AG04450 (cell line): ENCODE measurements around the gene SDR39U1. TPM values are rescaled to one million over a fixed set of nuclear protein-coding genes. Genes with fewer than 3 reads are reported as not detected.
"Not testable (repeated sequence)": the region's sequence is repeated elsewhere in the genome, so short reads cannot be mapped to it uniquely, and the experiment has no call there.

Source experiments
- CTCF ChIA-PET: fragments of 300-600, 350-600 bp; formaldehyde crosslinking; extraction: SDS; loops from one replicate; lab custom pipeline; 2022; ENCODE audit warnings: antibody characterized with exemption, inconsistent platforms; lab: Charles Lee
- POLR2A ChIA-PET: fragments of 350-600 bp; formaldehyde crosslinking; extraction: SDS; loops from one replicate; lab custom pipeline; 2021; ENCODE audit warnings: antibody characterized with exemption, inconsistent platforms; lab: Yijun Ruan, JAX
- DNase-seq: peaks from one replicate; pipeline ENCODE4 v3.0.0-alpha.2; 2011; ENCODE audit warnings: low read depth, low spot score
- H3K27ac ChIP-seq: one replicate; pipeline ENCODE4 v1.5.1; 2012; ENCODE audit warnings: low read depth, low read length, control low read depth
- H3K27me3 ChIP-seq: one replicate; pipeline ENCODE4 v1.6.0; 2012; ENCODE audit warnings: low read length; ENCODE audit not compliant: control insufficient read depth, insufficient read depth
- H3K4me3 ChIP-seq: 2 replicates; pipeline ENCODE4 v1.5.1; 2011; ENCODE audit warnings: mild to moderate bottlenecking, low read depth, low read length, control low read depth
- H3K9me3 ChIP-seq: 2 replicates; pipeline ENCODE4 v1.5.1; 2012; ENCODE audit warnings: low read length; ENCODE audit not compliant: control insufficient read depth, insufficient read depth
- CTCF ChIP-seq: IDR thresholded peaks from 2 replicates; pipeline ENCODE4 v1.5.1; 2011; ENCODE audit warnings: low read depth, low read length, control low read depth, inconsistent platforms
- polyA plus RNA-seq: library from polyadenylated mRNA; depleted of rRNA; stranded (reverse); fragments of >200 nt; gene quantifications from 2 replicates; pipeline ENCODE4 v1.2.3, GENCODE V29; 2011

Gene SDR39U1
- polyA plus RNA-seq, 1 experiment: 22.9 TPM

- no peak for DNase-seq
- Histone ChIP-seq H3K27me3 (no peaks in the 10 kb centered on the region), H3K27ac (no peak overlapping the region), H3K9me3 (no peaks in the 10 kb centered on the region; the same call in 1 of the 2 replicates), H3K4me3 (no peak overlapping the region)
- POLR2A ChIA-PET: no interaction called here
- CTCF ChIA-PET: no interaction called here
- no peak for TF ChIP-seq CTCF
Measured at GRCh38 chr14:24475261-24475660, 32.7 kb upstream of the SDR39U1 start.

GRCh38 chr14:24473211-24473610, 30.6 kb upstream of the SDR39U1 start:
- ChIA-PET CTCF (no interaction called here), POLR2A (no interaction called here)
- Histone ChIP-seq H3K9me3 (no peaks in the 10 kb centered on the region; the same call in 1 of the 2 replicates), H3K27ac (no peak overlapping the region), H3K27me3 (no peaks in the 10 kb centered on the region), H3K4me3 (no peak overlapping the region)
- DNase-seq: no peak
- no peak for TF ChIP-seq CTCF

GRCh38 chr14:24470450-24470849, 27.9 kb upstream of the SDR39U1 start:
- DNase-seq, H3K27me3 ChIP-seq, CTCF ChIA-PET, H3K27ac ChIP-seq, H3K9me3 ChIP-seq, H3K4me3 ChIP-seq, POLR2A ChIA-PET: not testable (repeated sequence)

DNA sequence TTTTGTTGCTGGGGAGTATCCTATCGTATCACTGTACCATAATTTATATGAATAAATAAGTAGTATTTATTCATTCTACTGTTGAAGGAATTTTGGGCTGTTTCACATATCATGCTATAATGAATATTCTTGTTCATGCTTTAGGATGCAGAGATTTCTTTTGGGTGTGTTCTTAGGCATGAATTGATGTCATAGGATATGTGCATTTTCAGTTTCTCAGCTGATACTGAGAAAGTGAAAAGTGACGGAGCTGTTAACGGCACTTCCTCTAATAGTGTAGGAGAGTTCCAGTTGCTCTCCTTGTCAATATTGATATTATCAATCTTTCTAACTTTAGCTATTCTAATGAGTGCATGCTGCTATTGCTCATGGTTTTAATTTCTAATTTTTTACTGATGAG, 23.2 kb upstream of the SDR39U1 start:
- ChIA-PET POLR2A (no interaction called here), CTCF (interaction anchor here (0.5 kb wide), 1 partner anchor 91 kb away, joined by 4 read pairs; no protein-coding TSS in a partner anchor)
- DNase-seq: no peak
- H3K9me3 ChIP-seq: no peaks in the 10 kb centered on the region
- no peak overlapping the region for H3K4me3 ChIP-seq
- H3K27ac ChIP-seq: no peak overlapping the region
- no peak for TF ChIP-seq CTCF
- H3K27me3 ChIP-seq: no peaks in the 10 kb centered on the region

DNA sequence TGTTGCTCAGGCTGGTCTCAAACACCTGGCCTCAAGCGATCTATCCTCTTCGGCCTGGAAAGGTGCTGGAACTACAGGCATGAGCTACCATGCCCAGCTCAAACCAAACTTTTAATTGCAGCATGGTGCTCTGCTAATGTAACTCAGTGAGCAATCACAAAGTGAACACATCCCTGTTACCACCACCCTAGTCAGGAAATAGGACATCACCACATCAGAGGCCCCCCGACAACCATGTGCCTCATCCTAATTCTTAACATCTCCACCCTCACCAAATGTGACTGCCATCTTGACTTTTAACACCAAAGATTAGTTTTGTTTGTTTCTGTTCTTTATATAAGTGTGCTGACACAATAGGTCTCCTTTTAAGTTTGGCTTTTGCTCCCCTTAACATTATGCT, 22.8 kb upstream of the SDR39U1 start:
- ChIA-PET CTCF (interaction anchor here (0.5 kb wide), 1 partner anchor 91 kb away, joined by 4 read pairs; no protein-coding TSS in a partner anchor), POLR2A (no interaction called here)
- Histone ChIP-seq H3K27ac (no peak overlapping the region), H3K9me3 (no peaks in the 10 kb centered on the region), H3K4me3 (no peak overlapping the region), H3K27me3 (no peaks in the 10 kb centered on the region)
- DNase-seq: no peak
- no peak for TF ChIP-seq CTCF
